Activated naive CD4-positive, alpha-beta T cell treated with Interleukin-2 at 50 U/mL for 16 hours (primary cell): ENCODE measurements around the gene LOXL3.
"Not testable (repeated sequence)": the region's sequence is repeated elsewhere in the genome, so short reads cannot be mapped to it uniquely, and the experiment has no call there.

Source experiments
- DNase-seq: peaks from one replicate; pipeline ENCODE4 v3.0.0-alpha.2; 2020

Gene LOXL3

DNA sequence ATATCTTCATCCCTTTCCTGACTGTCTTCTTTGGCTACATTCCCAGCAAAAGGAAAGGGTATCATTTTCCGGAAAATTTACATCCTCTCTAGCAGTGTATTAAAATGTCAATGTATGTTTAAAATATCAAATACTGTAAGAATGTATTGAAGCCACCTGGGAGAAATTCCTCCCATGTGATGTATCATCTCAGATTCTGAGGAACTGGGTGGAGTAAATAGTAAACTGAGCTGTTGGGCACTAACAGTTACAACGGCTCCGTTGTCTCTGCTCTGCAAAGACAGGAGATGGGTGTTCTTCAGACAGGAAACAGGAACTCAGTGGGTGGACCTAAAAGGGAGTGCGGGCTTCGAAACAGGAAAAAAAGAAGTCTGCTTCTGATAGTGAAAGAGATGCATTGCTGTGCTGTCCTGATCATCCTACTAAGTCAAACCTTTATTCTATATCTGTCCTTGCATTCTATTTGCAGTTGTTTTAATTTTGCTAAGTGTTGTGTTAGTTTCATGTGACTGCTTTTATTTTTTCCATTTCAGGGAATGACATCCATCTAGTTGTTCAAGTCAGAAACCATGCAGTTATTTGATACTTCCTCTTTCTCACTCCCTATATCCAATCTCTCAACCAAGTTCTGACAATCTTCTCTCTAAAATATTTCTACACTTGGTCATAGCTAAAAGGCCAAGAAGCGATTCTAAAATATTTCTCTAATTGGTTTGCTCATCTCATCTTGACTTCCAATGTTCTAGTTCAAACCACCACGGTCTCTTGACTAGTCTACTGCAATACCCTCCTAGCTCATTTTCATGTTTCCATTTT, 20.2 kb upstream of the LOXL3 start:
- no peak for DNase-seq

DNA sequence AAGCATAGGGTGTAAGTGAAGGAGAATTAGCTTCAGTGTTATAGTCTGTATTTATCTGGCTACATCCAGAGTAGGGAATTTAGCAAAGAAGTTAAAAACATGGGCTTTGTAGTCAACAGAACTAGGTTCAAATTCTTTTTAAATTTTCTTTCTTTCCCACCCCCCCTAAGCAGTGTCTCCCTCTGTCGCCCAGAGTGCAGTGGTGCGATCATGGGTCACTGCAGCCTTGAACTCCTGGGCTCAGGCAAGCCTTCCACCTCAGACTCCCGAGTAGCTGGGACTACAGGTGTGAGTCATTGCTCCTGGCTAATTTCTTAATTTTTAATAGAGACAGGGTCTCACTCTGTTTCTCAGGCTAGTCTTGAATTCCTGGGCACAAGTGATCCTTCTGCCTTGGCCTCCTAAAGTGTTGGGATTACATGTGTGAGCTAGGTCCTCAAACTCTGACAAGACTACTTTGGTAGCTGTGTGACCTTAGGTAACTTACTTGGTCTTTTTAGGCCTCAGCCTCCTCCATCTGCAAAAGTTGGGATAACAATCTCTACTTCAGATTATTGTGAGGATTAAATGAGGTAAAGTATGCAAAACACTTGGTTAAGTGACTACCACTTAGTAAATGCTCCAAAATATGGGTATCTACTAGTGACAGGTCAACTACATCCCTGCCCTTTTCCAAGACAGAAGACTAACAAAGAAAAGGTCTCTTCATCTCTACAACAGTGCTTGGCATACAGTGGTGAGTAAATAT, 18.6 kb upstream of the LOXL3 start:
- DNase-seq, result no peak

DNA sequence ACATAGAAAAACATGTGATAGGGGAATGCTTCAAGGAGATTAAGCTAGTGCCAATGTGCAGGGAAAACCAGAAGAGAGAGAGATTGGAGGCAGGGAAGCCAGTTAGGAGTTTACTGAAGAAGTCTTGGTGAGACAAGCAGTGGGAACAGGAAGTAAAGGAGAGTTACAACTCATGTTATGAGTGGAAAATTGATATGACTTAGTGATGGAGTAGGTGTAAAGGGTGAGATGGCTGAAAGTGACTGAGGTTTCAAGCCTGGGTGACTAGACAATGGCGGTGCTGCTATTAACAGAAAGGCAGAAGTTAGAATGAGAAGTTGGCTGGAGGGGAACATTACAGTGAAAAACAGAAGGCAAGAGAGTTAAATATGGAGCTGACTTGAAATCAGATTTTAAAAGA, 17.3 kb upstream of the LOXL3 start:
- DNase-seq, result no peak

DNA sequence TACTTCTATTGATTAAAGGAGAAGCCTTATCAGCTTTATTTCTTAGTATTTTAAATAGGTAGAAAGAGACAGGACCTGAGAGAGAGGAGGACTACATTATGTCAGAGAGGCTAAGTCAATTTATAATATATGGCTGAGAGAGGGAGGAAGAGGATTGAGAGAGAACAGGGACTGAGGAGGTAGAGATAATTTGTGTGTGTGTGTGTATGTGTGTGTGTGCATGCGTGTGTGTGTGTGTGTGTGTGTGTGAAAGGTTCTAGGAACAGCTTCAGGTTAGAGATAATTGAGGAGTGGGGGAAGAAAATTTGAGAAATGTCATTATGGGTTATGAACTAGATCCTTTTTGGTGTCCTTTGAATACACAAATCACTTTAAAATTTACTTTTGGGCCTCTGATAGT, 15.9 kb upstream of the LOXL3 start:
- DNase-seq, result no peak

DNA sequence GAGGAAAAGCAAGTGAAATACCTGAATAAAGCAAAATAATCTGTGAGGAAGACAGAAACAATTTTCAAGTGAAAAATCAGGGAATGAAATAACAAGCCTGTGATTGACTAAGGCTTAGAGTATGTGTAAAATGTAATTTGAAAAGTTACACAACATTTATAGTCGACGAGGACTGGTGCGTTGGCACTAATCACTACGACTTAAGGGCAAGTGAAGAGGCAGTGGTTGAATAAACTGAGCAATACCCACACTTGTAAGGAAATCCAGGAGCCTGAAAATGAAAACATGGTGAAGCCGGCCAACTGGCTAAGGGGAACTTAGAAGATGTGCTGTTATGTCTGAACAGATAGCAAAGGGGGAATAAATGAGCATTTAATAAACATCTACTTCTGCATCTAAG, 14.1 kb upstream of the LOXL3 start:
- DNase-seq, result no peak

DNA sequence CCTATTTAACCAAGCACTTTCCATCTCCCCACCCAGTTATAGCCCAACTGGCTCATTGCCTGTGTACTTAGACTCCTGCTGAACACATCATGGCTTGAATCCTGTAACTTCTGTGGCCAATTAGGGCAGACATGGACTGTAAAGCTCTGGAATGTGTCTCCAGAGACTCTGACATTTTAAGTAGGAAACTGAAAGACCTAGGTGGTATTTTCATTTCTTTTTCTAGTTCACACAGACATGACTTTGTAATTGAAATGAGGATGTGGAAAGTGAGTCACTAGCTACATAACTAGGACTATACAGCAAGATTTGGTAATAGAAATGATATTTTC, 13.0 kb upstream of the LOXL3 start:
- no peak for DNase-seq

DNA sequence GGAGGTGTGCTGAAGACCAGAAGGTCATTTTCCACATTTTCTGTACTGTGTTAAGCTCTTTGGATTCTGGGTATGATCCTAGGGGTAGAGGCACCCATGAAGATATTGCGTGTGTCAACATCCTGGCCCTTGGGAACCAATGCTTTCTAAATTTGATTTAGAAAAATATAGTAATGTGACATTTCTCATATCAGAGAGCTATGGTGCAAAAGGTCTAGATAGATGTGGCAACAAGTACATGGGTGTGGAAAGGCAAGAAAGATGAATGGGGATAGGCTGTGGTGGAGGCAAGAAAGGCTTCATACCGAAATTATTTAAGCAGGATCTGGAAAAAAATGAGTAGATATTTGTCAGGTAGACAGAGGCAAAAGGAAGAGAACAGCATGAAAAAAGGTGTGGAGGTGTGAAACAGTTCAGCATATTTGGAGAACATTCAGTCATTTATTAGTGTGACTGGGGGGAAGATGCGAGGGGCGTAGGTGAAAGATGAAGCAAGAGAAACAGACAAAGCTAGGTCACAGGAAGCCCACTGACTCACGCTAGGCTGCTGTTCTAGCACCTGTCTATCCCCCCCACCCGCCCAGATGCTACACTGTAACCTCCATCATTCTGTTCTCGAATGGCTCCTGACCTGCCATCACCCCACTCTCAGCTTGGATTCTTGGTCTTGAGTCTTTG, 12.5 kb upstream of the LOXL3 start:
- no peak for DNase-seq

DNA sequence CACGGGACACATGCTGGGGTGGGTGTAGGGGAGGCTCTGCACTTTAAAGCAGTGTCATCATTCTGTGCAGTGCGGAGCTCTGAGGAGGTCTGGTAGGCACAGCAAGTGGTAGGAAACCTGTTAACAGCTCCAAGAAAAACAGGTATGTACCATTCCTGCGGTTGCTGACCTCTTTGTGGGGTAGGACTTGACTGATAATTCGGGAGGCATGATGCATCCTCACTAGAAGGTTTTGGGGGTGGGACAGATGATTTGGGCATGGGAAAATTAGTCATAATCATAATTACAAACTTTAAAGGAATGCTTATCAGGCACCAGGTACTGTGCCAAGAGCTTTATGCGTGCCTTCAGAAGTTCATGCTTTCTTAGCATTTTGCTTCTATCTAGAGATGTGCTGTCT, 10.5 kb upstream of the LOXL3 start:
- no peak for DNase-seq

DNA sequence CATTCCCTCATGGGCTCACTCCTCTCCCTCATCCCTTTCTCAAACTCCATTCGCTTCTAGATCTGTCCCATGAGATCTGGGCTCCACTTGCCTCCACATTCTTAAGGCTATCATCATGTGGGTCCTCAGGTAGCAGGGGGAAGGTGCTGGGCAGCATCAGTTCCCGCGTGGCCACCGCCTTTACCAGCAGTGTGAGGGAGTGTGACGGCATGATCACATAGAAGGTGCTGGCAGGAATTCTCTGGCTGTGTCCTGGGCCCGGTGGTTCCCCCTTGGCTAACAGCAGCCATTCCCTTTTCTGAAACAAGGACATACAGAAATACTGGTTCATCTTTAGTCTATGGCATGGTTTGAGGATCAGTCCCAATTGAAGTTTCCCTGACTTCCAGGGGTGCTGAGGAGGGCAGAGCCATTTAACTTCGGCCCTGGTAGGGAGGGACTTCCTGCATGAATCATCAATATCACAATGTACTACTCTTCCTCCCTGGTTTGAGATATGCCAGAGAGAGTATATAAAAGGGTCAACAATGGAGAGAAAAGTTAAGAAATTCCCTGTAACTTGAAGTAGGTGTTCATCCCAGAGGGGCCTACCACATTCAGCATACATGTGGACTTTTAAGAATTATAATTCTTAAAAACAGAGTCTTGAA, 8.5 kb upstream of the LOXL3 start:
- DNase-seq, result no peak

DNA sequence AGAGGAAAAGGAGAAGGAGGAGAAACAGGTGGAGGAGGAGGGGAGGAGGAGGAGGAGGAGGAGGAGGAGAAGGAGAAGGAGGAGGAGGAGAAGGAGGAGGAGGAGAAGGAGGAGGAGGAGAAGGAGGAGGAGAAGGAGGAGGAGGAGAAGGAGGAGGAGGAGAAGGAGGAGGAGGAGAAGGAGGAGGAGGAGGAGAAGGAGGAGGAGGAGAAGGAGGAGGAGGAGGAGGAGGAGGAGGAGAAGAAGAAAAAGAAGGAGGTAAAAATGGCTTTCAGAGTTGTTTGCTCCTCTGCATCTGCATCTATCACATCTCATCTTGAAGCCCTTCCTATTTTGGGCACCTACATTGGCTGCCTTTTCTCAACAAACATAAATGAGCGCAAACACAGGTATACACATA, 7.3 kb upstream of the LOXL3 start:
- not testable (repeated sequence) for DNase-seq

DNA sequence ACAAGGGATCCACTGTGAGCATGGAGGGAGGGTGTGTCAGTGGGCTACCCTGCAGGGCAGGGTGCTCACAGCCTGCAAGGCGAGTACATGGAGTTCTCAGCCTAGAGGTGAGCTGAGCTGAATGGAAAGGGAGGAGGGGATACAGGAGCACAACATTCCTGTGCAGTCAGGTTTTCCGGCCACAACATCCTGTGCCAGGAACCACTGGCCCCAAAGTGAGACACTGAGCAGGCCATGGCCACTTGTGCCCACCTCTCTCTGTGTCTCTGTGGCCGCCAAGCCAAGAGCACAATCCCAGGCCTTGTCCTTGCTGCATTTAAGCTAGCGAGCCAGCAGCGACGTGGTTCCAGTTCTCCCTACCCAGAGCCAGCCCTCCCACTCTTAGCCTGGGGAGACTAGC, 6.8 kb upstream of the LOXL3 start:
- no peak for DNase-seq

DNA sequence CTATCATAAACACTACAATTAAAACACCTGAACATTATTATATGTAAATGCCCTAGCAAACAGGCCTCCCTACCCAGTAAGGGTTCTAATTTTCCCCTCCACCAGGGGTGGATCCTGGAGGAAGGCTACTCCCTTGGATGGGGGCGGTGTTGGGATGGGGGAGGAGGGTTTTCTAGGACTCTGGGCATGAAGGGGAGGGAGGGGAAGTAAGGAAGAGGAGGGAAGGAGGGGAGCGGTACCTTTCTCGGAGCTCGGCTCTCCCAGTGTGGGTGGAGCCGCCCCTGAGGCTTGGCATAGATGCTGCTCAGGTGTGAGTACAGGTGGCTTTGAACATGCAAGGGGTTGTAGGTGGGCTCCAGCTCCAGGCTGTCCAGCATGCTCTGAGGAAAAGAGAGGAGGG, 6.2 kb upstream of the LOXL3 start:
- no peak for DNase-seq

DNA sequence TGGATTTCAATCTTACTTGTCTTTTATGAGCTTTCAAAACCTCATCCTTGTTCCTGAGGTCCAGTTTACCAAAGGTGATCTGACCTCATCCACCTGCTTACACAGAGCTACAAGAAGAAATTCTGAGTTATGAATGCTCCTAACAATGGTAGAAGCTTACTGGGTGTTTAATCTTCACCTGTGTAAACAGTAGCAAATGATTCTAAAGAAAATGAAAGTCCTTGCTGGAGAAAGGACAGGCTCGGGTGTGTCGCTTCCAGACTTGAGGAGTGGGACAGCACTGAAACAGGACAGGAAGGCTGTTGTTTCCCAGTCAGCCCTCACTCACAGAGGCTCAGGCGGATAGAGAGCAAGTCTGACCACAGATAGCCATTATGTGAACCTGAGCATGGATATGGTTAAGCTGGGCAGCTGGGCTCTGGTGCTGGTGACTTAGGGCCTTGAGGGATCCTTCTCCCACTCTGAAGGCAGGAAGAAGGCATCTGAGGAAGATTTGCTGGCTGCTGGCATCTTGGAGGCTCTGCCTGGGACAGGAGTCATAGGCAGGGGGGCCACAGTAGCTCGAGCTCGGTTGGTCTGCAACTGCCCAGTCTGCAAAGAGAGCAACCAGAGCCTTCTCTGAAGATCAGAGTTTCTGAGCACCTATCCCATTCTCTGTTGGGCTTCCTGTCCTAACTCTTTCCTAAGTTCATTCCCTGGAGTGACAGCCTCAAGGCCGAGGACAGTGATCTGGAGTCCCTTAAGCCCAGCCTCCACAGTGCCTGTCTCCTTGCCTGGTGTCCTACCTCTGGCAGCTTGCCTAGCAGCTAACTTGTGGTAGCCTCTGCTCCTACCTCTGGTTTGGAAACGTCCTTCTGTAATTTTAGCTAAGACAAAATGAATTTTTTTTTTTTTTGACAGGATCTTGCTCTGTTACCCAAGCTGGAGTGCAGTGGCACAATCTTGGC, 4.8 kb upstream of the LOXL3 start:
- DNase-seq, result no peak

DNA sequence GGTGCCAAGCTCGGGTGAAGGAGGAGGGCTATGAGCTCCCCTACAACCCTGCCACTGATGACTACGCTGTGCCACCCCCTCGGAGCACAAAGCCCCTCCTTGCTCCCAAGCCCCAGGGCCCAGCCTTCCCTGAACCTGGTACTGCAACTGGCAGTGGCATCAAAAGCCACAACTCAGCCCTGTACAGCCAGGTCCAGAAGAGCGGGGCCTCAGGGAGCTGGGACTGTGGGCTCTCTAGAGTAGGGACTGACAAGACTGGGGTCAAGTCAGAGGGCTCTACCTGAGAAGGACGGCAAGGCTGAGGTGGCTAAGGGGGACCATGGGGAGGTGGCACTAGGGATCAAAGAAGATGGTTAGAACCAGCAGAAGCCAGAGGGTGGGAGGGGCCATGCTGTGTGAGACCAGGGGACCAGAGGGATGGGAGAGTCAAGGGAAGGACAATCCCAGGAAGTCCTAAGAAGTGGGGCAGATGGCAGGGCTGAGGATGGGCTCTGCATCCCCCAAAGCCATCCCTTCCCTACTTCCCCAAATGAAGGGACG, 3.2 kb upstream of the LOXL3 start:
- no peak for DNase-seq

DNA sequence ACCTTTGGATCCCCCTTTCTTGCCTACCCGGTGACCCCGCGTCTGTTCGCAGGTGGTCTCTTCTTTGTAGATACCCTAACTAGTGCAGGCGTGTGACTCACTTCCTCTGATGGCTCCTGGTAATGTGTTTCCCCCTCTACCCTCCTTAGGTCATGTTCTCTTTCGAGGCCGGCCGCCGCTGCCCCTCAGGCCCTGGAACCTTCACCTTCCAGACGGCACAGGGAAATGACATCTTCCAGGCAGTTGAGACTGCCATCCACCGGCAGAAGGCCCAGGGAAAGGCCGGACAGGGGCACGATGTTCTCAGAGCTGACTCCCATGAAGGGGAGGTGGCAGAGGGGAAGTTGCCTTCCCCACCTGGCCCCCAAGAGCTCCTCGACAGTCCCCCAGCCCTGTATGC, 2.4 kb upstream of the LOXL3 start:
- no peak for DNase-seq

DNA sequence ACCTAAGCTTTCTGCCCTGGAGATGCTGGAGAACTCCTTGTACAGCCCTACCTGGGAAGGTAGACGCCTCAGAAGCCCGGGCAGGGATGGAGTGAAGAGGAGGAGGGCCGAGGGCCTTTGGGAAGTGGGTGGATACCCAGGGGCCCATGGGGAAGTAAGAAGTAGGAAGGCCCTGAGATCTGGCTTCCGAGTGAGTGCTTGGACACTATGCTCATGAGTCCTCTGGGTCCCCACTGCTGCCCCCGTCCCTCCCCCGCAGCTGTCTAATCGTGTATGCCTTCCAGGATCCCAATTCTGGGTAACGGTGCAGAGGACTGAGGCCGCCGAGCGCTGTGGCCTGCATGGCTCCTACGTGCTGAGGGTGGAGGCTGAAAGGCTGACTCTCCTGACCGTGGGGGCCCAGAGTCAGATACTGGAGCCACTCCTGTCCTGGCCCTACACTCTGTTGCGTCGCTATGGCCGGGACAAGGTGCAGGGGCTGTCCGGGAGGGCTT, 1.9 kb upstream of the LOXL3 start:
- DNase-seq, result no peak

DNA sequence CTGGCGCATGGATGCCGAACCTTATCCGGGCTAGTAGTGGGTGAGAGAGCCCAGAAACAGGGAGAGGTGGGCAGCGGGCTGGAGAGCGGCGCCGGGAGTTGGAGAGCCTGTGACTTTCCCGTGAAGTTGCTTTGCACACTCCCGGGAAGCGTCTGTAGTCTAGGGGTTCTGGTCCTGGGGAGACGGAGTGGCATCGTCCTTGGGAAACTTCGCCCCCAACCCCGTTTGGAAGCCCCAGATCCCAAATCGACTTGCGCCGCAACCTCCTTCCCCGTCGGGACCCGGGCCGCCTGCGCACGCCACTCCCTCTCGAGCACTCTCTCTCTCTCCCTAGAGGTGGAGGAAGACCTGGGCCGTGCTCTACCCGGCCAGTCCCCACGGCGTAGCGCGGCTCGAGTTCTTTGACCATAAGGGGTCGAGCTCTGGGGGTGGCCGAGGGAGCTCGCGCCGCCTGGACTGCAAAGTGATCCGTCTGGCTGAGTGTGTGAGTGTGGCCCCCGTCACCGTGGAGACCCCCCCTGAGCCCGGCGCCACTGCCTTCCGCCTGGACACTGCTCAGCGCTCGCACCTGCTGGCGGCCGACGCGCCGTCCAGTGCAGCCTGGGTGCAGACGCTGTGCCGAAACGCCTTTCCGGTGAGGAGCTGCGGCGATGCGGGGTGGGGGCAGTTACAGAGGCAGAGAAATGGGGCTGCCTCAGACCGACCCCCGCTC, 1.2 kb upstream of the LOXL3 start:
- peak; percentile 51 for DNase-seq

DNA sequence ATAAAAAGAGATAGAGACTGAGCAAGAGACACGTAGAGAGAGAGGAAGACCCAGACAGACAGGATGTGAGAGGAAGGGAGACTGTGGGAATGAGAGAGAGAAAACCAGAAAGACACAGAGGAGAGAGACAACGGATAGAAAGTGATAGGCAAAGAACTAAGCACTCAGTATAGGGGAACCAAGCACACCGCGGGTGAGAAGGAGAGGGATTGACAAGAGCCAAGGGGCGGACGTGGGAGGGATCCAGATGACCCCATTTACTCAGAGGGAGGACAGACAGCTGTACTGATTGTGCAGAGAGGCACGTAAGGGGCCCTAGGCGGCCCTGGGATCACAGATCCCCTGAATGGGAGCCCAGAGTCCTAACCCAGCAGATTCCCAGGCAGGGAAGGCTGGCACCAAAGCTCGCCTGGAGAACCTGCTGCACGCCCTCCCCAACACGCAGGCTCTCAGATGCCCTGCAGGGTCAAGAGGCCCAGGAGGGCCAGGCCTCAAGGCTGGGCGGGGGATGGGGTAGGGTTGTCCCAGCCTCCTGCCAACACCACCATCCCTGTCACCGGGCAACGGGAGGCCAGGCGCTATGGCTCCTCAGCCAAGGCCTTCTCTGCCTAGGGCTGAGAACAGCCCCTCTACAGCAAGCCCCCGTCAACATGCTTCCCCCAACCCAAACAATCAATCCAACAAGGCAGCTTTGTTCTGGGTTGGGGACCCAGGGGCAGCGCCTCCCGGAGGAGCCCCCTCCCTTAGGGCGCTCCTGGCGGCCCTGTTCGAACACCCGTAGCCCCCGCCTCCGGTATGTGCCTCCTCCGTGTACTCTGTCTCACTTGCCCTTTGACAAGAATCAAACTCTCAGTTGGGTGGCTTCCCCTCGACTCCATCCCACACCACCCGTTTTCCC, 579 bp downstream of the LOXL3 start:
- DNase-seq, result no peak

DNA sequence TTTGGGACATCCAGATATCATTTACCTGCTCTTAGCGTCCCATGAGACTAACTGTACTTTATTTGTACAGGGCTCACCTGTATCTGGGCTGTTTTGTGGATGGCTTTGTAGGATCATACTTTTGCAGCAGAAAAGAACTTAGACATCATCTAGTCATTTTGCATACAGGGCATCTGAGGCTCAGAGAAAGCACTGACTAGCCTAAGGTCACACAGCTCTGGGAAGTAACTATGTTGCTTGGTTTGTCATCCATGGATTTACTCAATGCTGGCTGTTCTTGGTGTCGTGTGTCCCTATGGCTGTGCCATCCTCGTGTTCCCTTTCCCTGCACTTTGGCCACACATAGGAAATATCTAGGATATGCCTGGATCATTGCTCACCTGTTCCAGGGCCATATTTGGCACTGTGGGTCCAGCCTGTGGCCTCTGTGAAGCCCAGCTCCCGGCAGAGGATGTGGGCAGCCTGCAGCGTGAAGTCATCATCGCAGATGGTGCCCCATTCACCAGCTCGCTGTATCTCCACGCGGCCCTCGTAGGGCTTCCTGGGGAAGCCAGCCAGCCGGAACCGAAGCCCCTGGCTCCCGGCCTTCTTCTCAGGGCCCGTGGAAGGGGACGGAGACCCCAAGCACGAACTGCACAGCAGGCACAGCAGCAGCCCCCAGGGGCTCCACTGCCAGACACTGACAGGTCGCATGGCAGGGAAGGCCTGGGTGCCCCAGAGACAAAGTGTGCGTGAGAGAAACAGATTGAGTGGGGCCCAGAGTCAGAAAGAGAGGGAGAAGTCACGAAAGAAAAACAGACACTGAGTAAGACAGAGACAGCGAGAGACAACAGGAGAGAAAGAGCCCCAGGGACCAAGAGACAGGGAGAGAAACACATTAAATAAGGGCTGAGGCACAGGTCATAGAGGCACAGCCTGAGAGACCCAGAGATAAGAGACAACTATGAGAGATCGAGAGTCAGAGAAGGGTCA, 1.5 kb downstream of the LOXL3 start:
- DNase-seq, result no peak
